Progenitor cell of endocrine pancreas (in vitro differentiated cells): ENCODE data around the gene SORCS2. TPM values are rescaled to one million over a fixed set of nuclear protein-coding genes. Genes with fewer than 3 reads are reported as not detected.

Experiments
- DNase-seq: peaks from one replicate; pipeline ENCODE4 v3.0.0; 2021; ENCODE audit warnings: low spot score; ENCODE audit not compliant: unreplicated experiment
- H3K27ac Mint-ChIP-seq: 2 replicates; pipeline ENCODE4 v1.8.0; 2021; ENCODE audit warnings: mild to moderate bottlenecking, moderate library complexity, mixed read lengths
- H3K27me3 Mint-ChIP-seq: 2 replicates; pipeline ENCODE4 v1.8.0; 2021; ENCODE audit warnings: mixed read lengths
- H3K36me3 Mint-ChIP-seq: 2 replicates; pipeline ENCODE4 v1.8.0; 2022; ENCODE audit warnings: mixed read lengths; ENCODE audit not compliant: insufficient read depth
- H3K4me1 Mint-ChIP-seq: 2 replicates; pipeline ENCODE4 v1.8.0; 2021; ENCODE audit warnings: low read depth, mixed read lengths
- H3K4me3 Mint-ChIP-seq: 2 replicates; pipeline ENCODE4 v1.8.0; 2021; ENCODE audit warnings: low read depth, mild to moderate bottlenecking, moderate library complexity, mixed read lengths
- H3K9me3 Mint-ChIP-seq: 2 replicates; pipeline ENCODE4 v1.8.0; 2021; ENCODE audit warnings: low read depth, mixed read lengths
- CTCF ChIP-seq: fragments of 200-600 bp; sonication (generic); IDR thresholded peaks from one replicate; pipeline ENCODE4 v1.5.0; 2021; ENCODE audit warnings: antibody characterized with exemption, mild to moderate bottlenecking; ENCODE audit not compliant: unreplicated experiment
- total RNA-seq: library from RNA; stranded (reverse); gene quantifications from 2 replicates; pipeline ENCODE4 v1.2.1, GENCODE V29; 2021

SORCS2 gene
- total RNA-seq, 1 donor from 2014 or later: 2.2 TPM

GRCh38 chr4:7431696-7432530 lies 239.6 kb downstream of the SORCS2 start:
- no peak for DNase-seq
- Mint-ChIP-seq H3K27ac (no peak overlapping the region), H3K27me3 (no peaks in the 10 kb centered on the region), H3K4me1 (peaks cover 28% of the 10 kb centered on the region), H3K36me3 (no peaks in the 10 kb centered on the region), H3K9me3 (no peaks in the 10 kb centered on the region), H3K4me3 (no peak overlapping the region)
- TF ChIP-seq CTCF: no peak

DNA sequence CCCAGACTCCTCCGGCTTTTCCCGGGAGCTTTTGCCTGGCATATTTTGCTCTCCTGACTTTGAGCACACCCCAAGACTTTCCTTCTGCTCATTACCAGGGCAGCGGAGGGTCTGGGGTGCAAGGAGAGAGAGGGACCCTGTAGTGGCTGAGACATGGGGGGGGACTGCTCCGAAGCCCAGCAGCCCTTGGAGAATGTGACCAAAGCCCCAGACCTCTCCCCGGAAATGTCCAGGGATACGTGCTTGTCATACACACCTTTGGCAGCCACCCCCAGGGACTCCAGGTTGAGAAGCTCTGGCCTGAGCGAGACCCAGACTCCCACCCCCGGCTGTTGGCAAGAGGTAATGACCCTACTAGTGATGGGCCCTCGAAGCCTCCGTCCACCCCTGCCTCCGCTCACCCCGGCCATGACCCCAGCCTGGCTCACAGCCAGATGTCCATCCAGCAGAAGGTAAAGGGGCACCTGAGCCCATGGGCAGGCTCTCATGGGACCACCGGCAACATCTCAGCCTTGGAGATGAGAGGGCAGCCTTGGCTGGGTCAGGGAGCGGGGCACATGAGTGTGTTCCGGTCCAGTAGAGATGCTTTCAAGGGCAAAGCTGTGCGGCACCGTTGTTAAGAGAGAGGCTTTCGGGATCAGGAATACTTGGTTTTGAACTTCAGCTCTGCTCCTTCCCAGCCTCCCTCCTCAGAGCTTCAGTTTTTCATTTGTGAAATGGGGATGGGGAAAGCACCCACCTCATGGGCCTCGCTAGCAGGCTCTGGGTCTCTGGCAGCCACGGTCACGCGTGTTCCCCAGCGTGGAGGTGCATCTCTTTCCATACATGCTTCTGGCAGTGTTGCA lies 240.4 kb downstream of the SORCS2 start:
- Mint-ChIP-seq H3K4me1 (peaks cover 26% of the 10 kb centered on the region), H3K27me3 (no peaks in the 10 kb centered on the region), H3K27ac (no peak overlapping the region), H3K9me3 (no peaks in the 10 kb centered on the region), H3K36me3 (no peaks in the 10 kb centered on the region), H3K4me3 (no peak overlapping the region)
- TF ChIP-seq CTCF: no peak
- DNase-seq: no peak

GRCh38 chr4:7433376-7434140 lies 241.2 kb downstream of the SORCS2 start:
- H3K9me3 Mint-ChIP-seq: peaks cover 1% of the 10 kb centered on the region
- H3K27ac Mint-ChIP-seq: no peak overlapping the region
- H3K27me3 Mint-ChIP-seq: no peaks in the 10 kb centered on the region
- peaks cover 22% of the 10 kb centered on the region for H3K4me1 Mint-ChIP-seq
- no peak overlapping the region for H3K4me3 Mint-ChIP-seq
- H3K36me3 Mint-ChIP-seq: no peaks in the 10 kb centered on the region
- no peak for TF ChIP-seq CTCF
- DNase-seq: no peak

DNA sequence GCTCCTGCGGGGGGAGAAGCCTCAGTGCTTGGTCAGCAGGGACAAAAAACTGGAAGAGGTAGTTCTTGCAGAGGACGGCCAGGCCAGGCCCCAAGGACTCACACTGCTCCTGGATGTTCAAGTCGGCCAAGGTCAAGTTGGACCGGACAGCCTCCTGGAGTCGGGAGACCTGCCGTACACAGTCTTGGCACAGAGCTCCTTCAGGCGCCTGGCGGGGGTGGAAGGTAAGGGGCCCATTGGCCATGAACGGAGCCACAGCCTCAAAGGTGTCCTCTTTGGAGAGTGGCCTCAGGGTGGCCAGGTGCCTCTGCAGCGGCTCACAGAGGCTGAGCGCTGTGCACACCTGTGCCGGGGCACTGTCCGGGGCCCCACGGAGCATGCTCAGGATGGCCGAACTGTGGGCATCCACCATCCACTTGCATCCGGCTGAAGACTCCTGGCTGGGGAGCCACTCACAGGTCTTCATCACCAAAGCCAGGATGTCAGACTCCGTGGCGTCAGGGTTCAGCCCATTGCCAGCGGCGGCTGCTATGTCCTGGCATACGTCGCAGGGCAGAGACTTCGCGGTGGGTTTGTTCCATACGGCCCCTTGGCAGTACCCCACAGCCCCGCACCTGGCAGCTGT lies 241.9 kb downstream of the SORCS2 start:
- TF ChIP-seq CTCF: no peak
- Mint-ChIP-seq H3K27ac (no peak overlapping the region), H3K36me3 (no peaks in the 10 kb centered on the region), H3K9me3 (peaks cover 8% of the 10 kb centered on the region), H3K27me3 (peaks cover under 1% of the 10 kb centered on the region), H3K4me1 (peaks cover 20% of the 10 kb centered on the region), H3K4me3 (no peak overlapping the region)
- DNase-seq: no peak
